Mesenchymal stem cell (in vitro differentiated cells and primary cell): ENCODE results near the gene TMPRSS5.
A peak's percentile ranks its signal among the peaks of the same experiment; 100 is the strongest.

Experiments used
- DNase-seq: peaks from one replicate; pipeline ENCODE4 v3.0.0-alpha.2; 2013
- H2AFZ ChIP-seq: one replicate; pipeline ENCODE4 v1.6.1; 2013; ENCODE audit warnings: low read depth, mild to moderate bottlenecking, control low read depth, inconsistent platforms, low read length, moderate library complexity
- H2AK5ac ChIP-seq: 2 replicates; pipeline ENCODE4 v1.6.1; 2013; ENCODE audit warnings: low read length, moderate library complexity, mild to moderate bottlenecking, inconsistent platforms; ENCODE audit not compliant: severe bottlenecking
- H2BK120ac ChIP-seq: one replicate; pipeline ENCODE4 v1.6.1; 2013; ENCODE audit warnings: low read depth, mild to moderate bottlenecking, inconsistent platforms, low read length, moderate library complexity
- H2BK12ac ChIP-seq, 2 experiments: one replicate each; pipeline ENCODE4 v1.6.1; 2013; ENCODE audit warnings: inconsistent platforms in 2 of 2, low read length in 2 of 2, mild to moderate bottlenecking in 2 of 2, moderate library complexity in 2 of 2, control low read depth in 1 of 2
- H2BK15ac ChIP-seq: one replicate; pipeline ENCODE4 v1.6.1; 2013; ENCODE audit warnings: mild to moderate bottlenecking, low read depth, inconsistent platforms; ENCODE audit not compliant: poor library complexity, severe bottlenecking
- H2BK5ac ChIP-seq: 2 replicates; pipeline ENCODE4 v1.6.1; 2013; ENCODE audit warnings: low read depth, mild to moderate bottlenecking, low read length, control low read depth, inconsistent platforms; ENCODE audit not compliant: poor library complexity, severe bottlenecking
- H3K14ac ChIP-seq, 2 experiments: one replicate each; pipeline ENCODE4 v1.6.1; 2013; ENCODE audit warnings: inconsistent platforms in 2 of 2, low read length in 2 of 2, control low read depth in 1 of 2, mild to moderate bottlenecking in 1 of 2, moderate library complexity in 1 of 2
- H3K18ac ChIP-seq, 2 experiments: one replicate each; pipeline ENCODE4 v1.6.1; 2013; ENCODE audit warnings: inconsistent platforms in 2 of 2, low read length in 2 of 2, control low read depth in 1 of 2, low read depth in 1 of 2, mild to moderate bottlenecking in 1 of 2
- H3K23ac ChIP-seq, 2 experiments: one replicate each; pipeline ENCODE4 v1.6.1; 2013; ENCODE audit warnings: inconsistent platforms in 2 of 2, low read length in 2 of 2, mild to moderate bottlenecking in 2 of 2, moderate library complexity in 2 of 2, control low read depth in 1 of 2
- H3K27ac ChIP-seq: 2 replicates; pipeline ENCODE4 v1.5.1; 2013; ENCODE audit warnings: mild to moderate bottlenecking, moderate library complexity, low read length, control low read depth, inconsistent platforms; ENCODE audit not compliant: poor library complexity, severe bottlenecking
- H3K27me3 ChIP-seq, 2 experiments: 2 replicates each; pipeline versions ENCODE4 v1.6.1 to v1.7.0; 2013; ENCODE audit warnings: low read length in 2 of 2, mild to moderate bottlenecking in 2 of 2, moderate library complexity in 2 of 2, control low read depth in 1 of 2, inconsistent platforms in 1 of 2; ENCODE audit not compliant: control insufficient read depth in 1 of 2, insufficient read depth in 1 of 2
- H3K36me3 ChIP-seq, 2 experiments: 2 replicates each; pipeline versions ENCODE4 v1.6.1 to v1.7.0; 2013; ENCODE audit warnings: low read length in 2 of 2, control low read depth in 1 of 2, inconsistent platforms in 1 of 2, low read depth in 1 of 2, mild to moderate bottlenecking in 1 of 2; ENCODE audit not compliant: insufficient read depth in 2 of 2, control insufficient read depth in 1 of 2
- H3K4ac ChIP-seq, 2 experiments: one replicate each; pipeline ENCODE4 v1.6.1; 2013; ENCODE audit warnings: inconsistent platforms in 2 of 2, low read length in 2 of 2, mild to moderate bottlenecking in 2 of 2, moderate library complexity in 2 of 2, control low read depth in 1 of 2, low read depth in 1 of 2
- H3K4me1 ChIP-seq: 2 replicates; pipeline ENCODE4 v1.6.1; 2013; ENCODE audit warnings: low read depth, low read length, control low read depth; ENCODE audit not compliant: control insufficient read depth, insufficient read depth
- H3K4me2 ChIP-seq: 2 replicates; pipeline ENCODE4 v1.6.1; 2013; ENCODE audit warnings: low read length, mild to moderate bottlenecking, inconsistent platforms; ENCODE audit not compliant: poor library complexity, severe bottlenecking
- H3K4me3 ChIP-seq, 2 experiments: 2 replicates each; pipeline versions ENCODE4 v1.5.1 to v1.7.0; 2013; ENCODE audit warnings: low read length in 2 of 2, mild to moderate bottlenecking in 2 of 2, control low read depth in 1 of 2, low read depth in 1 of 2; ENCODE audit not compliant: insufficient read depth in 1 of 2
- H3K79me1 ChIP-seq: replicated peaks from 2 replicates; pipeline ENCODE4 v1.6.1; 2013; ENCODE audit warnings: mild to moderate bottlenecking, control low read depth, low read length, inconsistent platforms; ENCODE audit not compliant: poor library complexity, severe bottlenecking
- H3K9ac ChIP-seq: 2 replicates; pipeline ENCODE4 v1.7.0; 2013; ENCODE audit warnings: mild to moderate bottlenecking, low read length, moderate library complexity
- H3K9me3 ChIP-seq: 2 replicates; pipeline ENCODE4 v1.7.0; 2013; ENCODE audit warnings: mild to moderate bottlenecking, low read length; ENCODE audit not compliant: control insufficient read depth
- H4K8ac ChIP-seq: one replicate; pipeline ENCODE4 v1.6.1; 2013; ENCODE audit warnings: inconsistent platforms, mild to moderate bottlenecking, low read length, moderate library complexity
- H4K91ac ChIP-seq: one replicate; pipeline ENCODE4 v1.6.1; 2013; ENCODE audit warnings: mild to moderate bottlenecking, low read length, inconsistent platforms
- WGBS: methylation state at CpG from one replicate; pipeline ENCODE4 v1.1.7; 2013; ENCODE audit warnings: mixed read lengths; 5-methylcytosine and 5-hydroxymethylcytosine counted together

Gene TMPRSS5

GRCh38 chr11:113643006-113643585 is 63.0 kb downstream of the TMPRSS5 start:
- 81% methylated on average over 4 of the region's 7 CpGs for WGBS
- no peak overlapping the region for H3K4me3 ChIP-seq
- H3K36me3 ChIP-seq, result no peaks in the 10 kb centered on the region

GRCh38 chr11:113642090-113642489 is 64.0 kb downstream of the TMPRSS5 start:
- no peaks in the 10 kb centered on the region for H3K36me3 ChIP-seq
- H3K23ac ChIP-seq, result no peak overlapping the region
- H3K4ac ChIP-seq, result no peak overlapping the region
- H3K9me3 ChIP-seq, result no peaks in the 10 kb centered on the region
- peaks cover 1% of the 10 kb centered on the region for H3K4me1 ChIP-seq
- H3K79me1 ChIP-seq, result no peaks in the 10 kb centered on the region
- peak overlapping the region; percentile 2 for H2BK15ac ChIP-seq
- H3K27ac ChIP-seq, result no peak overlapping the region
- H2BK12ac ChIP-seq, result no peak overlapping the region
- H2AFZ ChIP-seq, result no peak overlapping the region
- H3K4me2 ChIP-seq, result no peak overlapping the region
- DNase-seq, result no peak
- peaks cover 3 to 67% of the 10 kb centered on the region in 2 experiments for H3K27me3 ChIP-seq
- H3K9ac ChIP-seq, result no peak overlapping the region
- no peak overlapping the region for H3K18ac ChIP-seq
- H4K8ac ChIP-seq, result no peak overlapping the region
- H2BK5ac ChIP-seq, result no peak overlapping the region
- no peak overlapping the region for H3K14ac ChIP-seq
- H2AK5ac ChIP-seq, result no peak overlapping the region
- H2BK120ac ChIP-seq, result no peak overlapping the region
- no peak overlapping the region for H4K91ac ChIP-seq
- WGBS, result 83% methylated on average over 1 of the region's 1 CpG
- H3K4me3 ChIP-seq, result no peak overlapping the region

More at GRCh38 chr11:113643006-113643585, 63.0 kb downstream of the TMPRSS5 start:
- Histone ChIP-seq H3K4me2 (no peak overlapping the region), H3K14ac (no peak overlapping the region), H2BK12ac (no peak overlapping the region), H3K27ac (no peak overlapping the region), H3K18ac (no peak overlapping the region), H3K79me1 (no peaks in the 10 kb centered on the region), H3K4ac (no peak overlapping the region), H4K8ac (no peak overlapping the region), H2BK15ac (no peak overlapping the region), H3K23ac (no peak overlapping the region), H4K91ac (no peak overlapping the region), H3K27me3 (peaks cover 3 to 70% of the 10 kb centered on the region in 2 experiments), H3K4me1 (peaks cover 1% of the 10 kb centered on the region), H2BK120ac (no peak overlapping the region), H2AK5ac (no peak overlapping the region), H3K9me3 (no peaks in the 10 kb centered on the region), H2AFZ (no peak overlapping the region), H3K9ac (no peak overlapping the region), H2BK5ac (no peak overlapping the region)
- no peak for DNase-seq

GRCh38 chr11:113638376-113638775 is 67.7 kb downstream of the TMPRSS5 start:
- Histone ChIP-seq H3K18ac (no peak overlapping the region), H2AFZ (no peak overlapping the region), H2BK12ac (no peak overlapping the region), H4K8ac (no peak overlapping the region), H3K27ac (no peak overlapping the region), H3K4me1 (peaks cover 1% of the 10 kb centered on the region), H4K91ac (no peak overlapping the region), H2BK120ac (no peak overlapping the region), H3K4me2 (no peak overlapping the region), H3K4me3 (no peak overlapping the region), H3K36me3 (no peaks in the 10 kb centered on the region), H3K9me3 (peaks cover 9% of the 10 kb centered on the region), H2AK5ac (no peak overlapping the region), H3K14ac (no peak overlapping the region), H2BK5ac (no peak overlapping the region), H3K27me3 (peaks cover 3 to 37% of the 10 kb centered on the region in 2 experiments), H3K79me1 (no peaks in the 10 kb centered on the region), H3K4ac (no peak overlapping the region), H3K23ac (no peak overlapping the region), H3K9ac (no peak overlapping the region), H2BK15ac (no peak overlapping the region)
- DNase-seq, result no peak
- 80% methylated on average over 9 of the region's 9 CpGs for WGBS

GRCh38 chr11:113637636-113638035 is 68.5 kb downstream of the TMPRSS5 start:
- no peak for DNase-seq
- Histone ChIP-seq H3K27me3 (peaks cover 0 to 30% of the 10 kb centered on the region in 2 experiments), H2AFZ (no peak overlapping the region), H3K4ac (no peak overlapping the region), H3K23ac (no peak overlapping the region), H4K8ac (no peak overlapping the region), H3K14ac (no peak overlapping the region), H3K4me1 (no peaks in the 10 kb centered on the region), H3K9ac (no peak overlapping the region), H3K4me3 (no peak overlapping the region), H3K9me3 (peaks cover 9% of the 10 kb centered on the region), H2AK5ac (no peak overlapping the region), H3K4me2 (no peak overlapping the region), H3K36me3 (no peaks in the 10 kb centered on the region), H3K79me1 (no peaks in the 10 kb centered on the region), H2BK120ac (no peak overlapping the region), H3K27ac (no peak overlapping the region), H2BK15ac (no peak overlapping the region), H4K91ac (no peak overlapping the region), H2BK12ac (no peak overlapping the region), H3K18ac (no peak overlapping the region), H2BK5ac (no peak overlapping the region)
- WGBS, result 36% methylated on average over 1 of the region's 2 CpGs
